Suppressor macrophage treated with lipopolysaccharide for 1 hour (primary cell): Measurements from ENCODE around the gene DNMT3A.

ENCODE experiments used
- DNase-seq, 3 donors: peaks; one replicate each; pipeline ENCODE4 v3.0.0-alpha.2; 2020 to 2022

DNMT3A gene

DNA sequence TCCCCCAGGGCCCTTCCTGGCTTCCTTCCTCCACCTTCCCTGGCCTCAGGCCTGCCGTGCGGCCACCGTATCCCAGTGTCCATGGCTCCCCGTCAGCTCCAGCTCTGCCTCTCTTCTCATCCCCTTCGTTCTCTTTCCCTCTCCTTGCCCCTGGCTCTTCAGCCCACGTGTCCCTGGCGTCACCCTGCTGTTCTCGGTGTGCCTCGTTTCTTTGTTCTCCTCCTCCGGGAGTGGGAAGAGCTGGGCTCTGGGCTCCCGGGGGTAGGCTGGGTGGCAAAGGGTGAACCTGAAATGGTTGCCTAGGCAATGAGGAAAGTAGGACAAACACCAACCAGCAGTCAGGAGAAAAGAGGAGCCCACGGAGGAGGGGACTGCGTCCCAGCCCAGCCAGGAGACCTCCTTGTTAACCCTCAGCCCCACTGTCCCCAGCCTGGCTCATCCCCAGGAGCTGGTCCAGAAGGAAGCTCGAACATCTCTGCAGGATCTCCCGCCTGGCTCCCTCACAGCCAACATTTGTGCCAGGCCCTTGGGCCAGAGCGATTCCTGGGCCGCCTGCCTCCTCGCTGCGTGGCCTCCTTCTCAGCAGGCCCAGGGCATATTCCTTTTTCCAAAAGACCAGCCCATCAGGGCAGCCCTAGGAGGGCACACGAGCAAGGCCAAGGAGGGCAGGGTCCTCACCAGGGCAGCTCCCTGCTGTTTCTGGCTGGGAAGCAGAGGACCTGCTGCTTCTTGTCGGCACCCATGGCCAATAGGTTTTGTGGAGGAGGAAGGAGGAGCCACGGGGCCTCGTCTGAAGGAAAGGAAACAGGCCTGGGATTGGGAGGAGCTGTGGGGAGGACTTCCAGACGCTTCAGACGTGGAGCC, 30.9 kb upstream of the DNMT3A start:
- DNase-seq: no peak

DNA sequence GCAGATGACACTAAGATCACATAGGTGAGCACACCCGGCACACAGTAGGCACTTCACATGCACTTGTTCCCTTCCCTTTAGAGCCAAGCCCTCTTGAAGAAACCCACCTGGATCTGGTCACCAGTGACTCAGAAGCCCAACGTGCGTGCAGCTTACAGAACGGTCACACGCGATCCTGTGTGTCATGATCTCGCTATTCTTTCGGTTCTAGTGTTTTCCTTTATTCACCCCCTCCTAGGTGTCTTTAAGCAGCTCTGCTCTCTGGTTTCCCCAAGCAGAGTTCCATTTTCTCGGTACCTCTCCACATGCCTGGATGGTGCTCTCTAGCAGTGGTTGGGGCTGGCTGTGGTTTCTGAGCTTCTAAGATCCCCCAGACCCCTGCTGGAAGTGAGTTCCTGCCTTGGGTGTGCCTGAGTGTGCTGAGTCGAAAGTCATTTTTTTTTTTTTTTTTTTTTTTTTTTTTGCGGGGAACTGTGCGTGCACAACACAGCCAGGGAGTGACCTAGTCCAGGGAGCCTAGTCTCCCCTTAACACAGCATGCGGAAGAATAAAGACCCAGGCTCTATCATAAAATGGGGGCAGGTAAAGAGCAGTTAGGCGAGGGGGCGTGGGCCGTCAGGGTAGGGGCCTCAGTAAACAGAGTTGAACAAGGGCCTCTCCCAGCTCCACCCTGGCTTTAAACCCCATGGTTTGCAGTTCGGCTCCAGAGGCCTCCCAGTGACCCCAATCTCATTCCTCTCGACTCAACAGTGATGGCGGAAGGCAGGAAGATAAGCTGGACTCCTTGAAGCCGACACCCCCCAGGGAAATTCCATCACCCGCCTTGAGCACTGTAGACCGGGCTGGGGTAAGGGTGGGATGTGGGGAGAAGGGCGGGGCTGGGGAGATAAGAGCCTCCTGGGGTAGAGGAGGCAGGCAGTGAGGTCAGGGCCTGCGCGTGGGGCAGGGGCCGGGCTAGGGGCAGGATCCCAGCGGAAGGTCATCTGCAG, 29.8 kb upstream of the DNMT3A start:
- no peak for DNase-seq

DNA sequence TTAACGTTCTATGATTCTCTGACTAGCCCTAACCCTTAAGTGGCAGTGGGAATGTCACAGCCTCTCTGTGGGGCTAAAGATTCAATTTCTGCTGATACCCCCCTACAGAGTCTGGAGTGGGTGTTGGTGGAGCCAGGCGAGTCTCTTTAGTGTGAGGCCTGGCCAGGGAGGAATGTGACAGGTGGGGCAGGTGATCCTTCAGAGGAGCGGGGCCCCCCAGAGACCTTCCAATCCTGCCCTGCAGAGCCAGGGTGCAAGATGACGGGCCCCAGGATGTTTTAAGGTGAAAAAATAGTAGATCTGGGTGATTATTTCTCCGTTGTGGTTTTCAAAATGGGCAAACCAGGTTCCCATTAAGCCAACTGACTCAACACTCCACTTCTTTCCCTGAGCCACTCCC, 28.2 kb upstream of the DNMT3A start:
- DNase-seq: no peak

DNA sequence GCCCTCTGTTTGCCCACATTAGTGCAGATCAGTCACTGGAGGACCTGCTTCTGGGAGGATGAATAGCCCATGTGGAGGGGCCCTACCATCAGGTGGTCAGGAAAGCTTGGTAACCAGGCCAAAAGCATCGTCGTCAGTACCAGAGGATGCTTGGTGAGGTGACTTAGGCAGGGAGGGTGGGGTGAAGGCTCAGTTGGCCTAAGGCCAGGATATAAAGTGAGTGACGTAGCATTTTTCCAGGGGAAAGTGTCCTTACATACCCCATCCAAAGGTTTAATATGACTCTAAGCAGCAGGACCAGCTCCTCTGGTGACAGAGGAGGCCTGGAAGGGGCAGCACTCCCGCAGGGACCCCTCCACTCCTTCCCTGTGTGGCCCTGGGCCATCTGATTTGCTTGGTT, 27.7 kb upstream of the DNMT3A start:
- no peak for DNase-seq

DNA sequence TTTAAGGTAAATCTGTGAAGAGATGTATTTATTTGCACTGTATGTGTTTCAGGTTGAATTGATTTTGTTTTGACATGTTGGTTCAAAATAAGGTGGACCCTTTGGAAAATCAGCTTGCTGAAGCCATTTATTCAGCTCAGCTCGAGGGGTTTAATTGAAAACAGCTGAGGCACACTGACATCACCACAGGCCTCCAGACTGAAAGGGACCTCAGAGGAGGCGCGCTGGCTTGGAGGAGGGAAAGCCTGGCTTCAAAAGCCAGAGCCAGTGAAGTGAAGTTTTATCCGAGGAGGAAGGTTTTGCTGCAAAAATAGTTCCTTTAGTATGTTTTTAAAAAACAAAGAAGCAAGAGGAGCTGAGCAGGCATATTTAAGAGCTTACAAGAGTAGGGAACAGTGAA, 26.9 kb upstream of the DNMT3A start:
- no peak for DNase-seq

DNA sequence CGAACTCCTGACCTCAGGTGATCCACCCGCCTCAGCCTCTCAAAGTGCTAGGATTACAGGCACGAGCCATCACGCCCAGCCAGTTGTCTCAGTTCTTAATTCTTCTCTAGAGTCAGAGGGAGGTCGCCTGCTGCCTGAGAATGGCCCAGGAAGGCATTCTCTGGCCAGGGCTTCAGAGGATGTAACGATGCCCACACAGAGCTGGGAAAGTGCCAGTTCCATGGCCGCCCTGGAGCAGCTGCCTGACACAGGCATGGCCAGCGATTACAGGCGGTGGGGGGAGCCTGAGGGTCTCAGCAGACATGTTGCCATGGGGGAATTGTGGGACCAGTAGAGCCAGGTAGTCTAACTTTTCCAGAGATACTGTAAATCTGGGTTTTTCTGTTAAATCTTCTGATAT, 25.6 kb upstream of the DNMT3A start:
- DNase-seq: no peak

DNA sequence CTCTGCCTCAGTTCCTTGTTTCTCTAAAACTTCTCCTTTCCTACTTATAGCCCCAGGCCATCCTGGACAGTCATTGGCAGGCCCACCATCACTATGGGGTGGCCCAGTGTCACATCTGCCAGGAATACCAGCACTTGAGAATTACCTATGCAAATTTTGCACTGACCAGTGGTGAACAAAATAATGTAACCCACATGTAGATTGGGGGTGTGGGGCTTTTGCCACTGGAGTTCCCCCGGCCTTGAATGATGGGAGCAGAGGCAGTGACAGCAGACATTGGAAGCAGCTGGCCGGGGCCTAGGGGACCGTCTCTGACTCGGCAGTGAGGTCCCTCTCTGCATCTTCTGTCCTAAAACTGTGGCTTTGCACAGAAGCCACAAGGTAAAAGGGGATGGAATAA, 24.9 kb upstream of the DNMT3A start:
- peak in 2 of 3 donors; percentile 39 to 60 for DNase-seq

DNA sequence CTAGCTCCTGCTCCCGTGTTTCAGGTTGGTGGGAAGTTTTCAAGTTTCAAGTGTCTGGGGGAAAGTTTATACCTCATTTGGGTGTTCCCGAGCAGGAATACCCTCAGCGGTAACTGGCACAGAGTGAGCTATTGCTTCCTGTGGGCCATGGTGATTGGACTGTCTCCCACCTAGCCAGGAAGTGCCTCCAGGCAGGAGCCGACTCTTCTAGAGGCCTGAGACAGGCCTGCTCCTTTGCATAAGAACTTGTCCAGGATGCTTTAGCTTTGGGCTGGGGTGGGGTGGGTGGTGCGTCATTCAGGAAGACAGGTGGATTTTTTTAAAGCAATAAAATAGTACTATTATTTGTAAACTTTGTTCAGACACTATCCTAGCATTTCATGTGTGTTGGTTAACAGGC, 23.5 kb upstream of the DNMT3A start:
- DNase-seq: no peak

DNA sequence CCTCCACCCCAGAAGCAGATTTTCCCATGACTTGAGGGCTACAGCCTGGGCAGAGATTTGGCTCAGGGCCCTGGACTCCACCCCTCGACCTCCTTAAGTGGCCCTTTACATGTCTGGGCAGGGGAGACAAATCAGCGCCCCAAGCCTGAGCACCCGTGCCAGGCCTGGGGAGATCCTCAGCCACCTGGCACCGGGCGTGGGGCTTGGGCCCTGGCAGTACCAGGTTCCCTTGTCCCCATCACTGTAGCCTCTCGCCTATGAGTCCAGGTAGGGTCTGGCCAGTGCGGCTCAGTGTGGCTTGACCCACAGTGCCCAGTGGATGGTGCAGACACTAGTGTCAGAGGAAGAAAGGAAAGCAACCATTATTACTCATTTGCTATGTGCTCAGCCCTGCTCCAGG, 22.0 kb upstream of the DNMT3A start:
- no peak for DNase-seq

DNA sequence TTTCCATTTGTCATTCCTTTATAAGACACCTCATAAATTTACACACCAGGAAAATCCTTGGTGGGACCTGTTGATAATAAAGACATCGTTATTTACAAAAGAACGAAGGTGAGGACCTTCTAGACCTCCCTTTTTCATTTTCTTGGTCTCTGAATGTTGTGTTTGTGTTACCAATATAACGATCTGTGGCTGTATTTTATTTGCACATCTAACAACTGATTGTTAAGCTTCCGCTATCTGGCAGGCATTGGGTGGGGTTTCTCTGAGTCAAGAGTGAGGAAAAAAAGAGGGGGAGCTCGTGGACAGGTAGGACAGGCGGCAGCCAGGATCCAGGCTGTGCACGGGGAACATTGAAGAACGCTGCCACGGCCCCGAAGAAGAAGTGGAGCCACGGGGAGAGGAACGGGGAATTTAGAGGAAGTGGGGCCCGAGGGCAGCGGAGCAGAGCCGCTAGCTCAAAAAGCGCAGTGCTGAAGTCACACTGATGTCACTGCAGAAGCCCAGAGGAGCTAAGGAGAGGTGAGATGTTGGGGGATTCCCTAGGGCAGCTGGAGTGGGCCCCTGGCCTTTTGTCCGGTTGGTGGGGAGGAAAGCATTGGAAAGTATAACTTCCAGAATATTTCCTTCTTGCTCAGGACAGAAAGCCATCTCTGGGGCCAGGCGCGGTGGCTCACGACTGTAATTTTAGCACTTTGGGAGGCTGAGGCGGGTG, 20.9 kb upstream of the DNMT3A start:
- peak; percentile 95 to 97 (median 95) for DNase-seq

DNA sequence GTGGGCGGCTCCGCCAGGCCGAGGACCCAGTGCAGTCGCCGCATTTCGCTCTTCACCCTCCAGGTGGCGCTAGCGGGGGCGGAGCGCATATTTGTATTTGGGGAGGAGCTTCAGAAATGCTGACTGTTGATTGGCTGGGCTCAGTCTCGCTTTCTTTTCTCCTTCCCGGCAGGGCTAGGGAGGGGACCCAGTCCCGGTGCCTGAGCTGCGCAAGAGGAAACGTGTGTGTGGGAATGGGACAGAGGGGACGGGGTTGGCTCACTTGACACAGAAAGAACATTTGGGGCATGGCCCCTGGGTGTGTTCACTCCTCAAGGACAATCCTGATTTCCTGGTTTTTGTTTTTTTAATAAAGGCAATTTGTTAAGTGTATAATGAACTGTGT, 20.3 kb upstream of the DNMT3A start:
- DNase-seq: peak; percentile 94 to 96 (median 94)

DNA sequence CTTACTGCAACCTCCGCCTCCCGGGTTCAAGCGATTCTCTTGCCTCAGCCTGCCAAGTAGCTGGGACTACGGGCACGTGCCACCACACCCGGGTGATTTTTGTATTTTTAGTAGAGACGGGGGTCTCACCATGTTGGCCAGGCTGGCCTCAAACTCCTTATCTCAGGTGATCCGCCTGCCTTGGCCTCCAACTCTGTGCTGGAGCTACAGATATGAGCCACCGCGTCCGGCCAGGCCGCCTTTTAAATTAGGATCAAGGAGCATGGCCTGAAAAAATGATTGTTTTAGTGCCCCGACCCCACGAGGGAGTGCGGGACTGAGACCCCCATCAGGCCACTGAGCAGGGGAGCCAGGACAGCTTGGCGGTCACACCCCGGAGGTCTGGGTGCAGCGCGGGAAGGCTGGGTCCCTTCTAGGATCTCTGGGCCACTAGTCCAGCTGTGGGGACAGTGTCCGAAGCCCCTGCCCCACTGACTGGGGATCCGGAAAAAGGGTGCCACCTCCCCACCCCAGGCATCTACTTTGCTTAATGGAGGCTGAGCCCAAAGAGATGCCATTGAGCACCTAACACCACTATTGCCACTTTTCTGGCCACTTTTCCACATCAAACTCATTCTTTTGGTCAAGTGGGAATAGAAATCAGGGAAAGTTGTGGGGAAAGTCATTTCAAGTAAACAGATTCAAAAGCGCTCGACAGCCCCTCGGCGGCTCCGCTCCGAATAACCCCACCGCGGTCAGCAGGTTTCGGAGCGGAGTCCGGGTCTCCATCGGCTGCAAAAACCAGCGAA, 19.7 kb upstream of the DNMT3A start:
- no peak for DNase-seq

DNA sequence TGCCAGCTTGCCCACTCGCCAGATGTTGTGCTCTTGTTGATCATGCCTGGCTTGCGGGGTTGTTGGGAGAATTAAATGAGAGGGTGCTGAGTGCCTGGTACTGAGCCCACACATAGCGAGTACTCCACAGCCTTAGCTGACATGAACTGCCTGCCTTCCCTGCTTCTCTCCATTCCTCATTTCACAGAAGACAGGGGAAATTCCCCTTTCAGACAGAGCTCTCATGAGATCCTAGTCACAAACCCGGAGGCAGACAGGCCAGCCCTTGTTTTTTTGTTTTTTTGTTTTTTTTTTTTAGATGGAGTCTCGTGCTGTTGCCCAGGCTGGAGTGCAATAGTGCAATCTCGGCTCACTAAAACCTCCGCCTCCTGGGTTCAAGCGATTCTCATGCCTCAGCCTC, 17.1 kb upstream of the DNMT3A start:
- peak; percentile 74 to 86 (median 75) for DNase-seq

DNA sequence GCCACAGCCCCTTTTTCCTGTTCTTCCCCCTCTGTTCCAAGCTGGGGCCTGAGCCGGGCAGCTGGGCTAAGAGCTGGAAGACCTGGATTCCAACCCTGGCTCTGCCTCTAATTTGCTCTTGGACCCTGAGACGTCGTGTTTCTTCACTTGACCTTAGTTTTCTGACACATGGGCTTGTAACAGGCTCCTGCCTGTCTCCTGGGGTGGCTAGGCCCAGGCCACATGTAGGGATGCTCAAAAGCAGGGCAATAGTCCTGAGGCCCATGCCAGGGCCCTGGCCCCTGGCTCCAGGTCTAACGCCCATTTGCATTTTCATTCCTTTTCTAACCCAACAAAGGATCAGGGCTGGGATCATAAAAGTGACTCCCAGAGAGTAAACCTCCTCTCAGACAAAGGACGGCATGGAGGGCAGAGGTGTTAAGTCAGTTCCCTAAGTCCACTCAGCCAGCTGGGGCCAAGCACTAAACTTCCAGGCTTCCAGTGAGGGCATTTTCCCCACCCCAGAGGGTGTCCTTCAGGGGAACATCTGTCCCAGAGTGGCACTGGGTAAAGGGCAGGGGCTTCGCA, 16.6 kb upstream of the DNMT3A start:
- DNase-seq: no peak

DNA sequence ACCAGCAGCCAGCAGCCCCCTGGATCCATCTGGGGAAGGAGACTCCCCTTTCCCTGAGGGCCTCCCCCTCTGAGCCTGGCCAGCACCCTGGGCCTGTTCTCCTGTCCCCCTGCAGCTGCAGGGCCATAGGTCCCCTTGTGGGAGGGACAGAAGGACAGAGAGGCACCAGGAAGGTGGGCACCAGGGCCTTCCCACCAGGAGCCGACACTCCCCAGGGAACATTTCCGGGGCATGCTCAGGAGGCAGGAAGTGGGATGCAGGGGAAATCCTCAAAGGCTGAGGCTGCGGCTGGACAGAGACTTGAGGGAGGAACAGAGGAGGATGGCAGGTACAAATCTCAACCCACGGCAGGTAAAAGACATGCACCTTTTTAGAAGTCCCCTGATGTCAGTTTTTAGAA, 14.4 kb upstream of the DNMT3A start:
- DNase-seq: no peak

DNA sequence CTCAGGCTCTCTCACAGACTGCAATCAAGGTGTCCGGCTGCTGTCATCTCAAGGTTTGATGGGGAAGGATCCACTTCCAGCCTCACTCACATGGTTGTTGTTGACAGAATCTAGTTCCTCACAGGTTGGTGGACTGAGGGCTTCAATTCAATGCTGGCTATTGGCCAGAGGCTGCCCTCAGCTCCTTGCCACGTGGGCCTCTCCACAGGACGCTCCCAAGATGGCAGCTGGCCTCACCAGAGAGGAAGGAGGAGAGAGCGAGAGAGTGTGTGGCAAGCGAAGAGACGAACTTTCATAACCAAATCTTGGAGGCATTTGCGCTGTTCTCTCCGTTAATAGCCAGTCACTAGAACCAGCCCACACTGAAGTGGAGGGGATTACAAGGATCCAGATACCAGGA, 13.5 kb upstream of the DNMT3A start:
- no peak for DNase-seq

DNA sequence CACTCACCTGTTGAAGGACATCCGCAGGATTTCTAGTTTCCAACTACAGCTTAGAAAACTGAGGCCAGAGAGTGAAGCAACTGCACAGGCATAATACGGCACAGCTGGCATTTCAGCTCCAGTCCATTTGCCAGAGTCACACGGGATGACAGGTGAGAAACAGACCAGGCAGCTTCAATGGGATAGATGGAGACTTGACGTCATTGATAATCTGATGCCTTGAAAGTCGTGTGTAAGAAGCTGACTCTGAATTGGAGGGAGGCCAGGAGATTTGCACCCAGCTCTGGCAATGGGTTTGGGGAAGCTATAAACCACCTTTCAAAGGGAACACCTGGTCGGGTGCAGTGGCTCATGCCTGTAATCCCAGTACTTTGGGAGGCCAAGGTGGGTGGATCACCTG, 12.4 kb upstream of the DNMT3A start:
- no peak for DNase-seq

DNA sequence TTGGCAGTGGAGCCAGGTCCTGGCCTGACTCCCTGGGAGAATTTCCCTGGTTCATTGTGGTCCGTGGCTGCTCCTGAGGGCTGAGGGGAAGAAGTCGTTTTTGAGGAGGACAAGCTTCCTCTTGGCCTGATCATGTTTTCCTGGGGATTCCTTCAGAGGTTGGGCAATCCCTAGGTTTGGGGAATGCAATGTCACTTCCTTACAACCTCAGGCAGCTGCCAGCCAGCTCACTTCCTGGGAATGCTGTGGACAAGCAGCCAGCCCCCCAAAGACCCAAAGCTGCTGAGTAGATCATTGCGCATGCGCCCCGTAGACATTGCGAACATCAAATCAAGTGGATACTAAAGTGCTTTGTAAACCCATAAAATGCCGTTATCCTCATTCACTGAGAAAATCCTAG, 7.7 kb upstream of the DNMT3A start:
- DNase-seq: peak in 1 of 3 donors; percentile 24

DNA sequence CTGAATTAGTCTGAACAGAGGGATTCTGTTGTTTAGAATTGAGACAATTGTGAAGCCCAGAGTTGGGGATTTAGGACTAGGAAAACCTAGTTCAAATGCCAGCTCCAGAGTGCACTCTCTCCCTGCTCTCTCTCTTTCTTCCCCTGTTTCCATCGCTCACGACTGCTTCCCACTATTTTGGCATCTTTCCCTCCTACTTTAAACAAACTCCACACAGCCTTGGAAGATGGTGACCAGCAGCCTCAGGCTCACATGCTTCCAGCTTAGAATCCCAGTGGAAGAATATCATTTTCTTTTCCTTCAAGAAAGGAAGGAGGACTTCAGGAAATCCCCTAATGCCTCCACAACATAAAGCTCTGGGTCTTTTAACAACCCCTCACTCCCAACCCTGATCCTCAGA, 6.1 kb upstream of the DNMT3A start:
- DNase-seq: no peak

DNA sequence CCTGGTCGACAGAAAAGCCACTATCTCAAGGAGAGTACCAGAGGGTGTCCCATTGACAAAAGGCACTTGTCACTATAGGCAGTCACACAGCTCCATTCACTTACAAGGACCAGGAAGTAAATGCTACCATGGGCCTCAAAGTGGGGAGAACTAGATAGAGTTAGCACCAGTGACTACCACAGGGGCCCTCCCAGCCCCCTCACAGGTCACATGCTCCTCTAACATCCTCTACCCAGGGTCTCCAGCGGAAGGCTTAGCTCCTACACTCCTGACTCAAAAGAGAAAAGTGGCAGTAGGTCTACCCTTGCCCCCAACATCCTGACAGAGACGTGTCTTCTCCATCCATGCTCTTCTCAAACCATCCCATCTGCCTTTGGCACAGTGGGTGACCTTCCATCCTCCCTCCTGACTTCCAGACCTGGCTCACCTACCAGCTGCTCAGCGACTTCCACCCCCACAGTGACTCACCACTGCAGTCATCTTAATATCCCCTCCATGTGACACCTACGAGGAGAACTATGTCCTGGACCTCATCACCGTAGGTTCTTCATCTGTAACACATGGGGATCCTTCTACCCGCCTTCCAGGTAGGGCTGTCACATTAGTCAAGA, 5.6 kb upstream of the DNMT3A start:
- peak in 1 of 3 donors; percentile 20 for DNase-seq

DNA sequence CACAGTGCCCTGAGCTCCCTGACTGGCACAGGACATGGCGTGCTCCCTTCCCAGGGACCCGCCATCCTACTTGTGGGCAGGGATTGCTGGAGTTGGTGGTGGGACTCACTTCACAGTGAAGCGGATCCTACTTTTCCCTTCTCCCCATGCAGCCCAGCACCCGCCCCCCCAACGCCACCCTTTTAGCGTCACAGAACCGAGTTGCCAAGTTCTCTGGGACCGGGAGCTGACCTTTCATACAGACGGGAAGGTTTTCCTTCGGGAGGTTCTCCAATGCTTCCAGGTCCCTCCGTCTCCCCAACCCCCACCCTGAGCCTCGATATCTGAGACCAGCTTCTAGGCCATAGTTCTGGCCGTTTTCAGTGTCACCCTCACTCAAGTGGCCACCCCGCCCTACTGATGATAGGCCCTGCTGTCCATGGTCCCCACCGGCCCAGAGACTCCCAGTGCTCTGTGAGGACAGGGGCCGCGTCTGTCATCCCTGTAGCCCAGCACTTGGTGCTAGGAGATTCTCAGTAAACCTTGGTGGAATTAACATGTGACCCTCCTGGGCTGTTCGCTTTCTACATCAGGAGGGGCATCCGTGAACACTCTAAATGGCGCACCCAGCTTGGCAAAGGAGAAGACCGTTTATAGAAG, 1.6 kb upstream of the DNMT3A start:
- DNase-seq: no peak
